Measurements from ENCODE around the gene AGBL1.

DNA sequence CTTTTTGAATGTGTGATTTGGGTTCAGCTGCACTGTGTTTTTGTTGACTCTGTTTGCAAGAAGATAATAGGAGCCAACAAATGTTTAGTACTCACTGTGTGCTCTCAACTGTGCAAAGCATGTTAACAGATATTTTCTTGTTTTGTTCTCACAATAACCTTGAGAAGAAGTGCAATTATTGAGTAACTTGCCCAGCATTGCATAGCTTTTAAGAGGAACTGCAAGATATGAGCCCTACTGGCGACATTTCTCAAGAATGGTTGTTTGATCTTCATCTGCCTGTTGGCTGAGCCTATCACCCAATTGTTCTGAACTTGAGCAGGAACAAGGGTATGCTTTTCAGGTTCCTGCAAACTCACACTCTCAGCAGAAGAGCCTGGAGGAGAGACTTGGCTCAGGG, 43.4 kb upstream of the AGBL1 start:
- TF ChIP-seq EZH2phosphoT487 (IDR thresholded peaks at IDR 0.05): no peak
- TF ChIP-seq, protein P1, sequence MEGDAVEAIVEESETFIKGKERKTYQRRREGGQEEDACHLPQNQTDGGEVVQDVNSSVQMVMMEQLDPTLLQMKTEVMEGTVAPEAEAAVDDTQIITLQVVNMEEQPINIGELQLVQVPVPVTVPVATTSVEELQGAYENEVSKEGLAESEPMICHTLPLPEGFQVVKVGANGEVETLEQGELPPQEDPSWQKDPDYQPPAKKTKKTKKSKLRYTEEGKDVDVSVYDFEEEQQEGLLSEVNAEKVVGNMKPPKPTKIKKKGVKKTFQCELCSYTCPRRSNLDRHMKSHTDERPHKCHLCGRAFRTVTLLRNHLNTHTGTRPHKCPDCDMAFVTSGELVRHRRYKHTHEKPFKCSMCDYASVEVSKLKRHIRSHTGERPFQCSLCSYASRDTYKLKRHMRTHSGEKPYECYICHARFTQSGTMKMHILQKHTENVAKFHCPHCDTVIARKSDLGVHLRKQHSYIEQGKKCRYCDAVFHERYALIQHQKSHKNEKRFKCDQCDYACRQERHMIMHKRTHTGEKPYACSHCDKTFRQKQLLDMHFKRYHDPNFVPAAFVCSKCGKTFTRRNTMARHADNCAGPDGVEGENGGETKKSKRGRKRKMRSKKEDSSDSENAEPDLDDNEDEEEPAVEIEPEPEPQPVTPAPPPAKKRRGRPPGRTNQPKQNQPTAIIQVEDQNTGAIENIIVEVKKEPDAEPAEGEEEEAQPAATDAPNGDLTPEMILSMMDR (IDR thresholded peaks at IDR 0.05): no peak

Measured in neural progenitor cell (in vitro differentiated cells).